GM18951 (cell line): ENCODE results near the gene TLE1.

Experiments used
- POLR2A ChIP-seq: IDR thresholded peaks from 4 replicates; pipeline ENCODE4 v1.6.1; 2011; ENCODE audit warnings: mild to moderate bottlenecking; ENCODE audit not compliant: insufficient read length, insufficient read depth; ENCODE audit errors: extremely low read depth
- in situ Hi-C: fragments of 300-500 bp; cut with MboI; formaldehyde crosslinking; loops from one replicate; pipeline ENCODE4 v1.12.0; 2022; ENCODE audit warnings: low sequenced_read_pairs, mixed read lengths, inconsistent platforms; ENCODE audit not compliant: unreplicated experiment

Gene TLE1

DNA sequence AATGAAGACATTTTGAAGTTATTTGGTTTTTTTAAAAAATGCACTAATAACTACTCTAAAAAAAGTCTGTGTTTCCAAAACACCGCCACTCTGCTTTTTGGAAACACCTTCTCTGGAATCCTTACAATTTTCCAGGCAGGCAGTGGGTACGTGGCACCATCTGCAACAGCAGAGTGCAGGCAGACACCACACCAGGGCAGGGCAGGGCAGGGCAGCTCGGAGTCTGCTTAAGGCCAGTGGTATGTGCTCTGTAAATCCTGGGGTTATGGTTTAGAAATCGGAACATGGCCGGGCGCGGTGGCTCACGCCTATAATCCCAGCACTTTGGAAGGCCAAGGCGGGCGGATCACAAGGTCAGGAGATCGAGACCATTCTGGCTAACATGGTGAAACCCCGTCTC lies 97.6 kb downstream of the TLE1 start:
- no peak for TF ChIP-seq POLR2A

GRCh38 chr9:81590688-81591087 lies 98.7 kb downstream of the TLE1 start:
- no peak for TF ChIP-seq POLR2A
- in situ Hi-C loops = no loop called here

More for the DNA sequence above, 97.6 kb downstream of the TLE1 start:
- in situ Hi-C loops = no loop called here

- TF ChIP-seq POLR2A = no peak
- in situ Hi-C loops = no loop called here
Observed at GRCh38 chr9:81589819-81590218, 99.5 kb downstream of the TLE1 start.

GRCh38 chr9:81589392-81589791 lies 100.0 kb downstream of the TLE1 start:
- no peak for TF ChIP-seq POLR2A
- in situ Hi-C loops = no loop called here

- no peak for TF ChIP-seq POLR2A
- in situ Hi-C loops = no loop called here
Observed at GRCh38 chr9:81588148-81588871, 101.0 kb downstream of the TLE1 start.

GRCh38 chr9:81586786-81587185 lies 102.6 kb downstream of the TLE1 start:
- TF ChIP-seq POLR2A = no peak
- in situ Hi-C loops = no loop called here

- in situ Hi-C loops = no loop called here
- TF ChIP-seq POLR2A = no peak
Observed at GRCh38 chr9:81585191-81585763, 104.1 kb downstream of the TLE1 start.

DNA sequence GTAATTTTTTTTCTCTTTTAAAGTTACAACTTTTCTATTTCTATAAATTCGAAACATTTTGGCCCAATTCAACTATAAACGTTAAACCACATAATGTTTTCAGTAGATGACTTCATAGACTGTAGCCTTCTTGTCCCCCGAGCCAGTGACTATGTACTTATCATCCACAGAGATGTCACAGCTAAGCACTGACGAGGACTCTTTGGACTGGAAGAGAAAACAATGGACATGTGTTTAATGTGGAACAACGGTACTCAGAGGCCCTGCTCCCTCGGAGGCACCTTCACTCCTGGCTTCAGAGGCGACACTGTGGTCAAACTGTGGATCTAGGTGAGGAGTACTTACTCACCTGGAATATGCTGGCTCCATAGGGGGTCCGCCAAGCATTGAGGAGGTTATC lies 105.2 kb downstream of the TLE1 start:
- in situ Hi-C loops = no loop called here
- TF ChIP-seq POLR2A = no peak

GRCh38 chr9:81581986-81582385 lies 107.4 kb downstream of the TLE1 start:
- in situ Hi-C loops = no loop called here

GRCh38 chr9:81579381-81579780 lies 110.0 kb downstream of the TLE1 start:
- in situ Hi-C loops = no loop called here

More at GRCh38 chr9:81581986-81582385, 107.4 kb downstream of the TLE1 start:
- no peak for TF ChIP-seq POLR2A

GRCh38 chr9:81578606-81579005 lies 110.7 kb downstream of the TLE1 start:
- TF ChIP-seq POLR2A = no peak
- in situ Hi-C loops = no loop called here

More at GRCh38 chr9:81579381-81579780, 110.0 kb downstream of the TLE1 start:
- TF ChIP-seq POLR2A = no peak

GRCh38 chr9:81575956-81576355 lies 113.4 kb downstream of the TLE1 start:
- in situ Hi-C loops = no loop called here

GRCh38 chr9:81574405-81574804 lies 114.9 kb downstream of the TLE1 start:
- TF ChIP-seq POLR2A = no peak
- in situ Hi-C loops = no loop called here

More at GRCh38 chr9:81575956-81576355, 113.4 kb downstream of the TLE1 start:
- TF ChIP-seq POLR2A = no peak
